Frontal cortex (tissue), 4 donors: ENCODE data around the gene ENOX1. TPM values are rescaled to one million over a fixed set of nuclear protein-coding genes. Genes with fewer than 3 reads are reported as not detected.

Source experiments
- DNase-seq, 2 donors: peaks; one replicate each; pipeline ENCODE4 v3.0.0; 2012; ENCODE audit warnings: low spot score in 2 of 2
- FAIRE-seq: peaks from 2 replicates; lab custom pipeline; 2012; peaks lifted over from hg19 to GRCh38; lab: Jason Lieb, UNC
- total RNA-seq: library from RNA; depleted of rRNA; stranded (reverse); fragments of >200 nt; gene quantifications from one replicate; pipeline ENCODE4 v1.2.3, GENCODE V29; 2014
- donor health status: control.
- donor health status: control.
- donor health status: control.

ENOX1 gene
- total RNA-seq, 1 donor from 2014 or later, result 50.5 TPM

- DNase-seq (no peak), FAIRE-seq (no peak)
Measured at GRCh38 chr13:43564952-43565351, 221.8 kb downstream of the ENOX1 start.

- DNase-seq (no peak), FAIRE-seq (no peak)
Measured at GRCh38 chr13:43561081-43561480, 225.7 kb downstream of the ENOX1 start.

DNA sequence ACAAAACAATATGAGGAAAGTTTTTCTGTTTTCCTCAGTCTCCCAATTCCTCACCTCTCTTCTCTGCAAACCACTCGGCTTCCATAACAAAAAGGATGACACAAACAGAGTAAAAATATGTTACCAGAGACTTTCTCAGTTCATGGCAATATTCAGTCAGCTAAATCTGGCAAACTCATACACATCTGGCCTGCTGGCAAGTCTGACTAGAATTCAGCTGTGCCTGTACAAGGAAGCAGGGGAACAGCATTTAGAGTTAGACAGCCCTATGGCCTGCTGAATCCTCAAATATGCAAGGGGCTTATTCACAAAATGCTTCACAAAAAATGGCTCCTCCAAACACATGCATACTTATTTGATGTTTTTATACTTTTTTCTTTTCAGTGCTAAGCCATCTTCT is 227.8 kb downstream of the ENOX1 start:
- DNase-seq, result no peak
- no peak for FAIRE-seq

GRCh38 chr13:43558326-43558725 is 228.4 kb downstream of the ENOX1 start:
- FAIRE-seq (no peak), DNase-seq (no peak)

DNA sequence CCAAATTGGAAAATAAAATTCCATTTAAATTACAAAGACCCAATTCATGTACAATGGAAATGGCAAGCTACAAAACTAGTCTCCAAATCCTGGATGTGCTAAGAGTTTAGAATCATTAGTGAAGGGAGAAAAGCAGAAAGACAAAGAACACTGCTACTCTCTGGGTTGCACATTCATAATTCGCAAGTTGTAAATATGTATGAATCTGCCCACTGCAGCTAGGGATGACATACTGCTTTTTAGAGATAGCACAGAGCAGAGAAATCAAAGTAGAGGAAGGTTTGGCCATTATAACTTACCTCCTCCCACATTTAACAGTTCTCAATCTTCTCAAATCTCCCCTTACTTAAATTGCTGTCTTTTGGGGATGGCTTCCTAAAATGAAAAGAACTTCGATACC is 231.1 kb downstream of the ENOX1 start:
- DNase-seq, result no peak
- FAIRE-seq, result no peak

- FAIRE-seq, result no peak
Measured at GRCh38 chr13:43551897-43552456, 234.8 kb downstream of the ENOX1 start.

GRCh38 chr13:43546816-43547215 is 240.0 kb downstream of the ENOX1 start:
- no peak for FAIRE-seq
- no peak for DNase-seq

More at GRCh38 chr13:43551897-43552456, 234.8 kb downstream of the ENOX1 start:
- no peak for DNase-seq

GRCh38 chr13:43546251-43546650 is 240.5 kb downstream of the ENOX1 start:
- FAIRE-seq (no peak), DNase-seq (no peak)

- FAIRE-seq, result no peak
Measured at GRCh38 chr13:43545317-43545874, 241.4 kb downstream of the ENOX1 start.

DNA sequence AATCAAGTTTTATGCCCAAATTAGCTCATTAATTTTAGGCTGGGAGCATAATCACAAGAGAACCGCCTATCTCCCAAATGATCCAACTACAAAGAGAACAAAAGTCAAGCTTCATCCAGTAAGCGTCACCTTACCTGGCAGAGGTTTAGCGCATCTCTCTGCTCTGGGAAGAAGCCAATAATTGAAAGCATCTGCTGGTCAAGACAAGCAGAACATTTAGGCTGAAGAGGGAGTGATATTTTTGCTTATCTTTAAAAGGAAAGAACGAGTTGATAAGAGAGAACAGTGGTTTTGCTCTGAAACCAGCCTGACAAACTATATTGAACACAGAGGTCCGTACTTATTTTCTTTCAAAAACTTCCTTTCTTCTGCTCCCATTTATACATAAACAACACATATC is 242.1 kb downstream of the ENOX1 start:
- DNase-seq, result no peak
- no peak for FAIRE-seq

More at GRCh38 chr13:43545317-43545874, 241.4 kb downstream of the ENOX1 start:
- no peak for DNase-seq

- FAIRE-seq (no peak), DNase-seq (no peak)
Measured at GRCh38 chr13:43544011-43544410, 242.8 kb downstream of the ENOX1 start.

DNA sequence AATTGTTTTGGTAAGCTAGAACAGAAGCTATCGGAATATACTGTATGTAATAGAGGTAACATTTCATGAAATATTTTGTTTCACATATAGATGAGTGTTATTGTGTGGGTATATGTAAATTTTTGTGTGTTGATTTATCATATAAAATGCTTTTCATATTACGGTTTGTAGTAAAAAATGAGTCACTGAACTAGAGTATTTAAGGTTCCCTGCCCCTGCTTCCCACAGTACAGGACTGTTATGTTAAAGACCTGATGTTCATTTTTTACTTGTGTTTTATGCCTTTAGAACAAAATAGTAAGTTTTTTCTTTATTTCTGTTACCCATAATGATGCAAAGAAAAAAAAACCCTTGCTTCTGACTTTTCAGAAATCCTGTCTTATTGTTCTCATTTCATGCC is 243.4 kb downstream of the ENOX1 start:
- DNase-seq, result no peak
- no peak for FAIRE-seq

DNA sequence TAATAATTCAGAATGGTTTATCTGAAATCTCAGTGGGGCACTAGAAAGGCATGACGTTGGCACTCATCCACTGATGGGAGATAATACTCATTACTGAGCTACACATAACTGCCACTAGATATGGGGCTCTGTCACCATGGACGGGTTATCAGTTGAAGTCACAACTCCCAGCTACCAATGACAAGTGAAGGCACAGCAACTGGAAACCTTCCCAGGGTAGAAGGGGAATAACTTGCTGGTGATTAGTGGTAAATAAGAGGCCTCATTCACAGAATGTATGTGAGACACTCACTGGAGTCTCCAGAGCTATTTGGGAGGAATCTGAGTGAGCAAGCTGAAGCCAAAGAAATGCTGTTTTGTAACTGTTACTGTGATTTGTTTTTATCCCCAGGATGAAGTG is 249.6 kb downstream of the ENOX1 start:
- DNase-seq (no peak), FAIRE-seq (no peak)

GRCh38 chr13:43529796-43530195 is 257.0 kb downstream of the ENOX1 start:
- no peak for DNase-seq
- FAIRE-seq, result no peak

- no peak for FAIRE-seq
Measured at GRCh38 chr13:43528992-43529391, 257.8 kb downstream of the ENOX1 start.

GRCh38 chr13:43522788-43523187 is 264.0 kb downstream of the ENOX1 start:
- DNase-seq, result no peak
- FAIRE-seq, result no peak

More at GRCh38 chr13:43528992-43529391, 257.8 kb downstream of the ENOX1 start:
- no peak for DNase-seq

- no peak for DNase-seq
- FAIRE-seq, result no peak
Measured at GRCh38 chr13:43520351-43520750, 266.4 kb downstream of the ENOX1 start.

DNA sequence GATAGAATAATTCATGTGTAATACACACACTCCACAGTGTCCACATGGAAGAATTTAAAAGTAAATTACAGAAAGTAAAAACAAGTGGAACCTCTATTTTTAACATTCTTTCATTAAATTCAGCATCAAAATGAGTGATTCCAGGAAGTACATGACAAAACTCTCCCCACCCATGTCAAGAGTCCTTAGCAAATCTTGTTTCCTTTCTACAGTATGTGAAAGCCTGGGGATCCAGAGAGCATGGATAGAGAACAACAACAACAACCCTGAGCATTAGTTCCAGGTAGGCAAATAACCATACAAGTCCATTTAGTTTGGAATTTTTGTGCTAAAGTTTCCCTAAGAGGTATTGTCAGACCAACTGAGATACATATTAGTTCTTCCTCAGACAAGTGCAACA is 267.9 kb downstream of the ENOX1 start:
- DNase-seq (no peak), FAIRE-seq (no peak)

DNA sequence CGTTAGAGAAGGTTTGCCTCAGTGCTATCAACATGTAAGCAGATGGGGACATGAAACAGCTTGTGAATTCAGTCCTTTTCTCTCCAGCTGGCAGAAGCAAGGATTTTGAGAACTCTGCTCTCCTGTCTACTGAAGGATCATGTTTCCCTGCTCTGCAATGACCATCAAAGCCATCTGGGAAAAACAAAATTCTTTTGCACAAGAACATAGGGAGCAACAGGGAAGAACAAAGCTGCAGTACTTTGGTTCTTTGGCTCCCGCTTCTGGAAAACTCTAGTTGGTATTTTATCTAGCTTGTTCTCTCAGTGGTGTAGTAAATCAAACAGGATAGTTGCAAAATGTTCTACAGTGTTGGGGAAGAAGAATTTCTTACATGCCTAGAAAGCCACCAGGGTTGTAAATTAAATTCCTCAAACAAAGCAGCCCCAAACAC is 270.4 kb downstream of the ENOX1 start:
- no peak for DNase-seq
- no peak for FAIRE-seq

DNA sequence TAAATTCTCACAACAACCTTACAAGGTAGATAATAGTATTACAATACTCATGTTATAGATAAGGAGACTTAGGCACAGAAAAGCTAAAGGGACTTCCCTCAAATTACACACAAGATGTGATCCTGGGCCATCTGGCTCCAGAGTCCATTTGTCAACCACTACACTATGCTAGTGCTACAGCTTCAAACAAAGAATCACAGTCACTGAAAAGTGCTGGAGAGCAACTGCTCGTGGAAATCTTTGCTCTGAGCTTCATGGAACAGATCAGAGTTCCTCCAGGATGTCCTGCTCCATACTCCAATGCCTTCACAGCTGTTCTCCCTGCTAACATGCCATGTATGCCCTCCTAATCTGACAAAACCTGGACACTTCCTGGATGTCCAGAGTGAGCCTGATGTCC is 271.2 kb downstream of the ENOX1 start:
- no peak for DNase-seq
- FAIRE-seq, result no peak

DNA sequence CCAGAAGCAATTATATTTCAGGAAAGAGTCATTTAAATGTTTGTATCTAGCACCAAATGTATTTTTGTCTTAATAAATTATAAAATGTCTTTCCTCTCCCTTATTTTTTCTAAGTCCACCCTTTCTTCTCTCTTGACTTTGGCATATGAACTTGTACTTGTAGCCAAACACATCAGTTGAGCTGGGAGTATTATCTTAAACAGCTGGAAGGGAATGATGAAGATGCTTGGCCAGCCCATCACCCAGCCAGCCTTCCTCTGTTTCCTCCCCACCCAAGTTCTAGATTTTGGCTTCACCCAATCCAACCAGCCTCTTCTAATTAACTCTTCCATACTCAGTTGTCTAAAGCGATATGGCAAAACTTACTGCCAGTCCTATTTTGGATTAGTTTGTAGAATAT is 272.5 kb downstream of the ENOX1 start:
- no peak for FAIRE-seq
- DNase-seq, result no peak

DNA sequence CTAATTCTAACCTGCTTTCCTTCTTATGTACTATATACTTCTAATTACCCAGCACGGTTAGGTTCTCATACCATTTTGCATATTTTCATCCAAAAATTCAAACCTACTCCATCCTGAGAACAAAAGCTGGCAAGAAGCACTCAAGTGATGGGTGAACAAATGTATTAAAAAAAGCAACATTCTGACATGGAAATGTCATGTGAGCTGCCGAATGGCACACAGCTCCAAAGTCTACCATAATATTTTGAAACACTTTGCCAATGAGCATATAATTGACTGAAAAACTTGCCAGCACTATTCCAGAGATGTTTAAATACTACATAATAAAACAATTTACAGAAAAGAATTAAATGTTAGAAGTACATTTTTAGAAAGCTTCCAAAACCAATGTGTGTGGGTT is 274.6 kb downstream of the ENOX1 start:
- no peak for DNase-seq

More for the DNA sequence above, 274.6 kb downstream of the ENOX1 start:
- no peak for FAIRE-seq
